Astrocyte of the spinal cord (primary cell): Measurements from ENCODE around the gene SLC38A6.

Experiments used
- DNase-seq: peaks from one replicate; pipeline ENCODE4 v3.0.0; 2011; ENCODE audit warnings: low read depth, low spot score
- H3K4me3 ChIP-seq: 2 replicates; pipeline ENCODE4 v1.5.1; 2011; ENCODE audit warnings: low read depth, mild to moderate bottlenecking, low read length, moderate library complexity
- CTCF ChIP-seq: IDR thresholded peaks from 2 replicates; pipeline ENCODE4 v1.5.1; 2012; ENCODE audit warnings: low read depth, mild to moderate bottlenecking, low read length, inconsistent platforms
- in situ Hi-C: cut with HindIII; loops from 2 replicates; pipeline ENCODE4 v1.10.0; 2017; ENCODE audit warnings: low sequenced_read_pairs

SLC38A6 gene

GRCh38 chr14:60965402-60965801 is 15.6 kb upstream of the SLC38A6 start:
- TF ChIP-seq CTCF = no peak
- DNase-seq = peak; percentile 86
- in situ Hi-C loops = no loop called here
- H3K4me3 ChIP-seq = no peak overlapping the region

GRCh38 chr14:60968099-60968498 is 12.9 kb upstream of the SLC38A6 start:
- no peak for TF ChIP-seq CTCF
- no peak for DNase-seq
- in situ Hi-C loops = no loop called here
- no peak overlapping the region for H3K4me3 ChIP-seq

- H3K4me3 ChIP-seq = no peak overlapping the region
- in situ Hi-C loops = no loop called here
- TF ChIP-seq CTCF = no peak
- no peak for DNase-seq
Observed at GRCh38 chr14:60968671-60969070, 12.4 kb upstream of the SLC38A6 start.

GRCh38 chr14:60970146-60970545 is 10.9 kb upstream of the SLC38A6 start:
- in situ Hi-C loops = no loop called here
- no peak for TF ChIP-seq CTCF
- DNase-seq = no peak
- H3K4me3 ChIP-seq = no peak overlapping the region

GRCh38 chr14:60971271-60971670 is 9.8 kb upstream of the SLC38A6 start:
- TF ChIP-seq CTCF = no peak
- DNase-seq = no peak
- in situ Hi-C loops = no loop called here
- no peak overlapping the region for H3K4me3 ChIP-seq

GRCh38 chr14:60972295-60972694 is 8.8 kb upstream of the SLC38A6 start:
- H3K4me3 ChIP-seq = no peak overlapping the region
- in situ Hi-C loops = no loop called here
- no peak for DNase-seq
- TF ChIP-seq CTCF = no peak

GRCh38 chr14:60973070-60973469 is 8.0 kb upstream of the SLC38A6 start:
- H3K4me3 ChIP-seq = no peak overlapping the region
- TF ChIP-seq CTCF = no peak
- no peak for DNase-seq
- in situ Hi-C loops = no loop called here
